Regular cardiac myocyte (primary cell): ENCODE measurements around the gene SART1. TPM values are rescaled to one million over a fixed set of nuclear protein-coding genes. Genes with fewer than 3 reads are reported as not detected.

Experiments
- total RNA-seq: library from RNA; depleted of rRNA; stranded (reverse); fragments of >200 nt; gene quantifications from 2 replicates; pipeline ENCODE4 v1.2.3, GENCODE V29; 2014

The SART1 gene, protein sequence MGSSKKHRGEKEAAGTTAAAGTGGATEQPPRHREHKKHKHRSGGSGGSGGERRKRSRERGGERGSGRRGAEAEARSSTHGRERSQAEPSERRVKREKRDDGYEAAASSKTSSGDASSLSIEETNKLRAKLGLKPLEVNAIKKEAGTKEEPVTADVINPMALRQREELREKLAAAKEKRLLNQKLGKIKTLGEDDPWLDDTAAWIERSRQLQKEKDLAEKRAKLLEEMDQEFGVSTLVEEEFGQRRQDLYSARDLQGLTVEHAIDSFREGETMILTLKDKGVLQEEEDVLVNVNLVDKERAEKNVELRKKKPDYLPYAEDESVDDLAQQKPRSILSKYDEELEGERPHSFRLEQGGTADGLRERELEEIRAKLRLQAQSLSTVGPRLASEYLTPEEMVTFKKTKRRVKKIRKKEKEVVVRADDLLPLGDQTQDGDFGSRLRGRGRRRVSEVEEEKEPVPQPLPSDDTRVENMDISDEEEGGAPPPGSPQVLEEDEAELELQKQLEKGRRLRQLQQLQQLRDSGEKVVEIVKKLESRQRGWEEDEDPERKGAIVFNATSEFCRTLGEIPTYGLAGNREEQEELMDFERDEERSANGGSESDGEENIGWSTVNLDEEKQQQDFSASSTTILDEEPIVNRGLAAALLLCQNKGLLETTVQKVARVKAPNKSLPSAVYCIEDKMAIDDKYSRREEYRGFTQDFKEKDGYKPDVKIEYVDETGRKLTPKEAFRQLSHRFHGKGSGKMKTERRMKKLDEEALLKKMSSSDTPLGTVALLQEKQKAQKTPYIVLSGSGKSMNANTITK
- 28.5 and 63.6 TPM in 2 replicates for total RNA-seq

GRCh38 chr11:65961267-65962140 lies at the start of gene SART1:
SART1 (plus strand) TSS chr11:65961734; CDS start chr11:65961781, 47 bp downstream.

DNA sequence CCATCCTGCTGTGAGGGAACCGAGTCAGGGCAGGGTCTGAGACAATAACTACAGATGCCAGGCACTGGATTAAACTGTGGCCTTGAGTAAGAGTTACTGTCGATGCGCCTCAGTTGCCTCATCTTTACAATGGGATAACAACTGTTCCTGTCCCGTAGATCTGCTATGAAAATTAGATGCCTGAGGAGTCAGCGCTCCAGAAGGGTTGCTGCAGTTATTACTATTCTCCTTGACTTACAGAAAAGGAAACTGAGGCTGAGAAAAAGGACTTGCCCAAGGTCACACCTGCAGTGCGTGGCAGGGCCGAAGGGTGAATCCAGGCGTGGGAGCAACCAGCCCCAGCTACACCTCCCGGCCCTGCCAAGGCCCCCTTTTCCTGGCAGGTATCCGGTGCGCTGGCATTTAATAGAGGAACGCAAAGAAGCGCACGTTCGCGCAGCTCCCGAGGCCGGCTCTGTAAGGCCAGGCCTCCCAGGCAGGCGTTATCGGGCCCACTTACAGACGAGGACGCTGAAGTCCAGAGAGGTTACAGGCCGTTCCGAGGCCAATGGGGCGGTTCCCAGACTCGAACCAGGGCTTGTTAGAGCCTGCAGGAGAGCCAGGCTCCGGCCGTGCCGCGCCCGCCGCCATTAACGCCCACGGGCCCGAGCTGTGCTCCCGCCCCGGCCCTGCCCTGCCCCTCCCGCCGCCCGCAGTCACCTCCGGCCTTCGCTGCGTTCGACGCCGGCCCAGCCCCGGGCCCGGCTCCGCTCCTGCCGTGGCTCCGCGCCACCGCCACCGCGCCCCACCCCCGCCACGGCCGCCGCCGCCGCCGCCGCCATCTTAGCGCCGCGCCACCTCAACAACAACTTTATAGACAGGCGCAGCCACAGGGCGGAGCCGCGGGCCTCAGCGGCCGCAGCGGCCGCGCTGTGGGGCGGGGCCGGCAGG lies 43.1 kb upstream of the SART1 start, which contains the start of gene C11orf68:
C11orf68 (minus strand) TSS at position 852 of the 930 bp plus-strand sequence; CDS start at position 821, 31 bp downstream.

DNA sequence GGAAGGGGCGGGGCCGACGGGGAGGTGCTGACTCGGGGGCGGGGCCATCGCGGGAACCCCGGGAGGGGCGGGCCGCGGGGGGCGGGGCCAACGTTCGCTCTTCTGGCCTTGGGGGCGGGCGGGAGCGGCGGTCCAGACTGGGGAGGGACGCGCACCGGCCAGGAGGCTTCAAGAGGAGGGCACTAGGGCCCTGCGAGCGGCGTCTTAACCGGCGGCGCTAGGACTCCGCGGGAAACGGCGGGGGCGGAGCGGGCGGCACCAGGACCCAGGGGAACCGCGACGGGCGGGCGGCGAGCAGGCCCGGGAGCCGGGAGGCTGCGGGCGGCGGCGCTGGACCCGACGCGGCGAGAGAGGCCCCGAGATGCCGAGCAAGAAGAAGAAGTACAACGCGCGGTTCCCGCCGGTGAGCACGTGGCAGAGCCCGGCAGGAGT lies 42.4 kb upstream of the SART1 start, which contains the start of gene DRAP1:
DRAP1 (plus strand) TSS at position 286 of the 432 bp plus-strand sequence; CDS start at position 362, 76 bp downstream.

DNA sequence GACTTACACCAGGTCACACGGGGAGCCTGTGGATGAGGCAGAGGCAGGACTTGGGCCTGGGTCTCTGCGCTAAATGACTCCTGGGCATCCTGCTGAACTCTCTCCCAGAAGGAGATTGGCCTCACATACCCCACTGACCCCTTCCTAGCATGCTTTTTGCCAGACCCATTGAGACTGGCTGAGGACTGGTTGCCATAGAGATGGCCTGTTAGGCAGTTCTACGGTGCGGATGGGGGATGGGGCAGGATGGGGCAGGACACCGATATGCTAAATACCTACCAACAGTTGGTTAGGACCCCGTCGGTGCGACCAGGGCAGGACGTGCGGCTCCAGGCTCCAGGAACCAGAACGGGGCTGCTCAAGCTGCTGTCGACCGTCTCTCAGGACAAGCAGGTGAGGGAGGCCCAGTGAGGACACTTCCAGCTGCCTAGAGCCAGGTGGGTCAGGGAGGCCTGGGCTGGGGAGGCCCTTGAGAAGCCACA lies 16.1 kb upstream of the SART1 start, which contains the start of gene TSGA10IP:
TSGA10IP (plus strand) TSS at position 51 of the 482 bp plus-strand sequence; CDS start at position 247, 196 bp downstream.

DNA sequence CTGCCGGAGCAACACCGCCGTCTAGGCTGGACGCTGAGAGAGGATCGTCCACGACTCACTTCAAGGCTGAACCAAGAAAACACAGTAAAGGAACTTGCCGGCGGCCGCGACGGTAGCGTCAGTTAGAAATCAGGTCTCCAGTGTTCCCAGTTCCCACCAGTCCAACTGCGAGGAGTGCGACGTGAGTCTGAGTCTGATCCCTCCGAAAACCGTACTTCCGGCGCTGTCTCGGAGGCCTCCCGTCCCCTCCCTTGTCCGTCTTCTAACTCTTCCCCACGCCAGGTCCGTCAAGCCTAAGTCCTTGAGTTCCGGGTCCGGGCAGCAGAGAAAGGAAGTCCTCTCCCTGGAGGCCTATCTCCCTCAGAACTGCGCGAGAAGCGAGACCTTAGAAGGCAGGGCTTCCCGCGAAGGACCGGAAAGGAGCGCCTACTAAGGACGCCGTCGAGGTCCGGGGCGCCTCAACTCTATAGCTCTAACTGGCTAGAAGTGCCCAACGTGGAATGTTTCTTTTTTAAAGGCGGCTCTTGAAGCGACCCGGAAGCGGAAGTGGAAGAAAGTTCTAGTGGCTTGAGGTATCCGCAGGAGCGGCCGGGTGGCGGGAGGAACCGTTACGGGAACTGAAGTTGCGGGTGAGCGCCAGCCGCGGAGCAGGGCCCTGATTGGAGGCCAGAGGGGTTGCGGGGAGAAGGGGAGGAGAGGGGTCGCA lies 40.6 kb downstream of the SART1 start, which contains the start of the genes BANF1 and EIF1AD:
BANF1 (plus strand) TSS at position 562 of the 706 bp plus-strand sequence. CDS start 748 bp downstream, outside the sequence.
EIF1AD (minus strand) TSS at position 216 of the 706 bp plus-strand sequence. CDS start 1,768 bp downstream, outside the sequence.

DNA sequence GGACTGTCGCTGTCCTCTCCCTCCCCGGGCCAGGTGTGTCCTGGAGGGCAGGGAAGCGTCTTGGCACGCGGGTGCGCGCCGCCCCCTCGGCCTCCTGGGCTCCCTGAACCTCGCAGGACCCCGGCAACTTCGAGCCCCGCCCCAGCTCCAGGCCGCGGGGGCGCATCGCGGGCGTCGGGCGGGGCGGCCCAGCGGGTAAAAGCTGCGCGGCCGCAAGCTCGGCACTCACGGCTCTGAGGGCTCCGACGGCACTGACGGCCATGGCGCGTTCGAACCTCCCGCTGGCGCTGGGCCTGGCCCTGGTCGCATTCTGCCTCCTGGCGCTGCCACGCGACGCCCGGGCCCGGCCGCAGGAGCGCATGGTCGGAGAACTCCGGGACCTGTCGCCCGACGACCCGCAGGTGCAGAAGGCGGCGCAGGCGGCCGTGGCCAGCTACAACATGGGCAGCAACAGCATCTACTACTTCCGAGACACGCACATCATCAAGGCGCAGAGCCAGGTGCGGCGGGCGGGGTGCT lies 50.3 kb downstream of the SART1 start, which contains the start of gene CST6:
CST6 (plus strand) TSS at position 224 of the 519 bp plus-strand sequence; CDS start at position 261, 37 bp downstream.

GRCh38 chr11:66026017-66026529 lies 64.5 kb downstream of the SART1 start, which contains the start of gene CATSPER1:
CATSPER1 (minus strand) TSS chr11:66026479; CDS start chr11:66026379, 100 bp downstream.

Other genes starting within 250 kb of the SART1 start
- gene KAT5, start 249.5 kb upstream of the SART1 start, total RNA-seq = 33.5 and 36.6 TPM in 2 replicates
- gene RNASEH2C, start 240.9 kb upstream of the SART1 start, total RNA-seq = 33.0 and 59.0 TPM in 2 replicates
- gene AP5B1, start 180.8 kb upstream of the SART1 start, total RNA-seq = 7.7 and 8.5 TPM in 2 replicates
- gene OVOL1, start 174.7 kb upstream of the SART1 start, total RNA-seq = under 0.01 TPM in 1 of 2 replicates, not detected in the other
- gene SNX32, start 127.8 kb upstream of the SART1 start, total RNA-seq = 0.38 and 2.5 TPM in 2 replicates
- gene CFL1, start 103.6 kb upstream of the SART1 start, total RNA-seq = 677 and 1,304 TPM in 2 replicates
- gene MUS81, start 101.3 kb upstream of the SART1 start, total RNA-seq = 45.4 and 48.7 TPM in 2 replicates
- 44.9 and 71.0 TPM in 2 replicates for gene EFEMP2, start 88.9 kb upstream of the SART1 start, total RNA-seq
- not detected in 2 replicates for gene CTSW, start 81.9 kb upstream of the SART1 start, total RNA-seq
- 128 and 212 TPM in 2 replicates for gene FIBP, start 73.3 kb upstream of the SART1 start, total RNA-seq
- 80.3 and 108 TPM in 2 replicates for gene CCDC85B, start 71.1 kb upstream of the SART1 start, total RNA-seq
- 17.5 and 28.6 TPM in 2 replicates for gene FOSL1, start 61.3 kb upstream of the SART1 start, total RNA-seq
- gene C11orf68, start 42.7 kb upstream of the SART1 start, total RNA-seq = 17.1 and 21.1 TPM in 2 replicates
- 130 and 436 TPM in 2 replicates for gene DRAP1, start 42.3 kb upstream of the SART1 start, total RNA-seq
- not detected in 2 replicates for gene TSGA10IP, start 16.3 kb upstream of the SART1 start, total RNA-seq
- gene EIF1AD, start 40.4 kb downstream of the SART1 start, total RNA-seq = 26.8 and 40.8 TPM in 2 replicates
- 10.7 and 54.1 TPM in 2 replicates for gene BANF1, start 40.8 kb downstream of the SART1 start, total RNA-seq
- gene CST6, start 50.3 kb downstream of the SART1 start, total RNA-seq = 0.38 and 0.56 TPM in 2 replicates
- gene CATSPER1, start 64.7 kb downstream of the SART1 start, total RNA-seq = under 0.01 and 0.19 TPM in 2 replicates
- not detected in 2 replicates for gene GAL3ST3, start 87.4 kb downstream of the SART1 start, total RNA-seq
- gene SF3B2, start 90.6 kb downstream of the SART1 start, total RNA-seq = 141 and 205 TPM in 2 replicates
- 21.1 and 33.0 TPM in 2 replicates for gene PACS1, start 108.5 kb downstream of the SART1 start, total RNA-seq